Measurements from ENCODE around the gene ZNF350.
"Not testable (repeated sequence)": the region's sequence is repeated elsewhere in the genome, so short reads cannot be mapped to it uniquely, and the experiment has no call there.

ZNF350 gene

GRCh38 chr19:51986309-51987291 is at the start of gene ZNF350:
ZNF350 (minus strand) TSS chr19:51986840; CDS start chr19:51974360, 12,480 bp downstream.
- DNase-seq: peak; percentile 89

GRCh38 chr19:52034051-52034728 is 47.5 kb upstream of the ZNF350 start:
- no peak for DNase-seq

GRCh38 chr19:52028780-52029123 is 42.1 kb upstream of the ZNF350 start:
- DNase-seq: no peak

GRCh38 chr19:52028027-52028779 is 41.6 kb upstream of the ZNF350 start, which contains the start of gene ZNF614:
ZNF614 (minus strand) TSS chr19:52028379; CDS start chr19:52025745, 2,634 bp downstream.
- DNase-seq: peak; percentile 89

GRCh38 chr19:52026255-52026990 is 39.8 kb upstream of the ZNF350 start:
- DNase-seq: not testable (repeated sequence)

GRCh38 chr19:52024478-52024877 is 37.8 kb upstream of the ZNF350 start:
- DNase-seq: not testable (repeated sequence)

- DNase-seq: no peak
Measured at GRCh38 chr19:52022193-52022592, 35.6 kb upstream of the ZNF350 start.

GRCh38 chr19:52020506-52020905 is 33.9 kb upstream of the ZNF350 start:
- DNase-seq: no peak

- no peak for DNase-seq
Measured at GRCh38 chr19:52010674-52011073, 24.0 kb upstream of the ZNF350 start.

GRCh38 chr19:52007806-52008557 is 21.3 kb upstream of the ZNF350 start, which contains the start of gene ZNF615:
ZNF615 (minus strand) TSS chr19:52008211; CDS start chr19:52003711, 4,500 bp downstream.
- peak; percentile 90 for DNase-seq

GRCh38 chr19:52007451-52007805 is 20.8 kb upstream of the ZNF350 start:
- DNase-seq: no peak

- DNase-seq: no peak
Measured at GRCh38 chr19:51994048-51994644, 7.5 kb upstream of the ZNF350 start.

GRCh38 chr19:51993422-51993821 is 6.8 kb upstream of the ZNF350 start:
- DNase-seq: no peak

GRCh38 chr19:51983361-51983760 is 3.3 kb downstream of the ZNF350 start:
- DNase-seq: no peak

GRCh38 chr19:51980926-51981325 is 5.7 kb downstream of the ZNF350 start:
- DNase-seq: not testable (repeated sequence)

GRCh38 chr19:51980116-51980736 is 6.4 kb downstream of the ZNF350 start:
- DNase-seq: no peak

GRCh38 chr19:51978882-51979281 is 7.8 kb downstream of the ZNF350 start:
- no peak for DNase-seq

GRCh38 chr19:51977346-51977745 is 9.3 kb downstream of the ZNF350 start:
- DNase-seq: no peak

- no peak for DNase-seq
Measured at GRCh38 chr19:51976852-51977251, 9.8 kb downstream of the ZNF350 start.

- DNase-seq: not testable (repeated sequence)
Measured at GRCh38 chr19:51975787-51976186, 10.9 kb downstream of the ZNF350 start.

- DNase-seq: peak; percentile 8
Measured at GRCh38 chr19:51971624-51972023, 15.0 kb downstream of the ZNF350 start.
